SH-SY5Y (cell line): ENCODE measurements around the gene TMEM95.

ENCODE experiments used
- GATA2 ChIP-seq: IDR thresholded peaks from 2 replicates; pipeline ENCODE4 v1.6.1; 2011; ENCODE audit warnings: mild to moderate bottlenecking, low read depth, low read length
- GATA3 ChIP-seq: IDR thresholded peaks from 2 replicates; pipeline ENCODE4 v1.6.1; 2011; ENCODE audit warnings: low read depth, mild to moderate bottlenecking, low read length, moderate library complexity

- TF ChIP-seq GATA2 = no peak
- no peak for TF ChIP-seq GATA3
These were observed 26.0 kb upstream of the TMEM95 start, which contains the start of gene NEURL4 for GRCh38 chr17:7328840-7329373.
